ENCODE measurements around the gene KLHDC1. TPM values are rescaled to one million over a fixed set of nuclear protein-coding genes. Genes with fewer than 3 reads are reported as not detected.
"Not testable (repeated sequence)": the region's sequence is repeated elsewhere in the genome, so short reads cannot be mapped to it uniquely, and the experiment has no call there.

The KLHDC1 gene
- total and polyA plus RNA-seq, 2 experiments from 2014 or later = 4.1 to 5.0 TPM

- in situ Hi-C loops (cut with MboI) = no loop called here
- Histone ChIP-seq H3K9ac (no peak overlapping the region), H3K9me3 (ENCODE audit: low read depth) (no peaks in the 10 kb centered on the region), H3K36me3 (ENCODE audit: low read depth) (no peaks in the 10 kb centered on the region), H3K4me1 (ENCODE audit: insufficient read depth) (peaks cover 14% of the 10 kb centered on the region; the same call in 1 of the 2 replicates), H3K4me3 (no peak overlapping the region), H4K20me1 (ENCODE audit: insufficient read depth) (no peaks in the 10 kb centered on the region), H3K27me3 (replicated peaks; ENCODE audit: insufficient read depth) (no peaks in the 10 kb centered on the region), H3K9me2 (ENCODE audit: insufficient read depth) (no peaks in the 10 kb centered on the region), H3K27ac (no peak overlapping the region), H3K79me2 (ENCODE audit: insufficient read depth) (peaks cover 14% of the 10 kb centered on the region), H3K4me2 (ENCODE audit: unreplicated experiment) (no peak overlapping the region), H3F3A (ENCODE audit: insufficient read depth) (peaks cover 18% of the 10 kb centered on the region), H2AFZ (peak overlapping the region; percentile 92; the same call in 1 of the 2 replicates)
- 66 to 68% methylated on average over 4 of the region's 4 CpGs for WGBS, 2 experiments (ENCODE audit: low coverage in 1 of 2, low lambda C conversion rate in 2 of 2, missing lambda C conversion rate in 2 of 2)
- no peak for TF ChIP-seq EZH2 (IDR thresholded peaks at IDR 0.05; ENCODE audit: insufficient read depth, poor library complexity, severe bottlenecking)
- TF ChIP-seq EZH2phosphoT487 (IDR thresholded peaks at IDR 0.05; ENCODE audit: insufficient read depth, low read depth) = no peak
- DNase-seq = no peak
Observed at GRCh38 chr14:49691031-49691430, 1.9 kb upstream of the KLHDC1 start.

GRCh38 chr14:49692193-49692757 is 645 bp upstream of the KLHDC1 start:
- H3K27ac ChIP-seq = peak overlapping the region; percentile 85
- H3F3A ChIP-seq (ENCODE audit: insufficient read depth) = peaks cover 18% of the 10 kb centered on the region
- H3K4me3 ChIP-seq = peak overlapping the region; percentile 81
- peak overlapping the region; percentile 92 for H2AFZ ChIP-seq
- no peaks in the 10 kb centered on the region for H3K9me2 ChIP-seq (ENCODE audit: insufficient read depth)
- in situ Hi-C loops (cut with MboI) = no loop called here
- TF ChIP-seq EZH2phosphoT487 (IDR thresholded peaks at IDR 0.05; ENCODE audit: insufficient read depth, low read depth) = no peak
- TF ChIP-seq EZH2 (IDR thresholded peaks at IDR 0.05; ENCODE audit: insufficient read depth, poor library complexity, severe bottlenecking) = no peak
- peak overlapping the region; percentile 87 for H3K4me2 ChIP-seq (ENCODE audit: unreplicated experiment)
- H3K9ac ChIP-seq = peak overlapping the region; percentile 87
- WGBS, 2 experiments (ENCODE audit: low coverage in 1 of 2, low lambda C conversion rate in 2 of 2, missing lambda C conversion rate in 2 of 2) = 31 to 35% methylated on average over 6 of the region's 6 CpGs
- peaks cover 14% of the 10 kb centered on the region for H3K79me2 ChIP-seq (ENCODE audit: insufficient read depth)
- no peaks in the 10 kb centered on the region for H4K20me1 ChIP-seq (ENCODE audit: insufficient read depth)
- peaks cover 14% of the 10 kb centered on the region; the same call in 1 of the 2 replicates for H3K4me1 ChIP-seq (ENCODE audit: insufficient read depth)
- H3K36me3 ChIP-seq (ENCODE audit: low read depth) = no peaks in the 10 kb centered on the region
- no peaks in the 10 kb centered on the region for H3K9me3 ChIP-seq (ENCODE audit: low read depth)
- no peaks in the 10 kb centered on the region for H3K27me3 ChIP-seq (replicated peaks; ENCODE audit: insufficient read depth)
- peak; percentile 32 for DNase-seq

- H3K9me2 ChIP-seq (ENCODE audit: insufficient read depth); DNase-seq; H4K20me1 ChIP-seq (ENCODE audit: insufficient read depth); in situ Hi-C loops (cut with MboI); H3K9me3 ChIP-seq (ENCODE audit: low read depth); H3K36me3 ChIP-seq (ENCODE audit: low read depth); H3K27me3 ChIP-seq (replicated peaks; ENCODE audit: insufficient read depth); H3K79me2 ChIP-seq (ENCODE audit: insufficient read depth): not testable (repeated sequence)
- H3K4me3 ChIP-seq = peak overlapping the region; percentile 81
- WGBS, 2 experiments (ENCODE audit: low coverage in 1 of 2, low lambda C conversion rate in 2 of 2, missing lambda C conversion rate in 2 of 2) = 7 to 12% methylated on average over 8 to 13 of the region's 13 CpGs
- peak overlapping the region; percentile 92 for H2AFZ ChIP-seq
- peaks cover 18% of the 10 kb centered on the region for H3F3A ChIP-seq (ENCODE audit: insufficient read depth)
- H3K4me2 ChIP-seq (ENCODE audit: unreplicated experiment) = peak overlapping the region; percentile 87
- peaks cover 14% of the 10 kb centered on the region; the same call in 1 of the 2 replicates for H3K4me1 ChIP-seq (ENCODE audit: insufficient read depth)
- H3K27ac ChIP-seq = peak overlapping the region; percentile 85
- H3K9ac ChIP-seq = peak overlapping the region; percentile 87
Observed at GRCh38 chr14:49693735-49694124, 810 bp downstream of the KLHDC1 start.

DNA sequence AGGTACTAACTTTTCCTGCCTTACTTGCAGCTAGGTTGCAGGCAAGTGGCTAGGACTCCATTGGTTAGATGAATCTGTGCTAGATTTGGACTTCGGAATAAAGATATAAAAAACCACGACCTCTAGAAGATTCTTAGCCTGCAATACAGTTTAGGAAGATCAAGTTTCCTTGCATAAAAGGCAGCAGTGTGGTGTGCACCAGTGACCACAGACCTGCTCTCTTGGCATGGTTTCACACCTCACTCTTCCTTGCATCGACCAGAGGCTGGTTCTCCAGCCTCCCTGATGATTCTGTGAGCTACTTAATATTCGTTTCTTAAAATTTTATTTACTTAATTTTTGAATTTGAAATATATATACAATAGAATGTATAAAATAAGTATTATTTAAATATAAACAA is 9.8 kb downstream of the KLHDC1 start:
- Histone ChIP-seq H3F3A (ENCODE audit: insufficient read depth) (no peaks in the 10 kb centered on the region), H4K20me1 (ENCODE audit: insufficient read depth) (no peaks in the 10 kb centered on the region), H2AFZ (no peak overlapping the region), H3K4me1 (ENCODE audit: insufficient read depth) (no peaks in the 10 kb centered on the region), H3K36me3 (ENCODE audit: low read depth) (no peaks in the 10 kb centered on the region), H3K27me3 (replicated peaks; ENCODE audit: insufficient read depth) (no peaks in the 10 kb centered on the region), H3K9me3 (ENCODE audit: low read depth) (no peaks in the 10 kb centered on the region), H3K79me2 (ENCODE audit: insufficient read depth) (no peaks in the 10 kb centered on the region), H3K4me3 (no peak overlapping the region), H3K27ac (no peak overlapping the region), H3K4me2 (ENCODE audit: unreplicated experiment) (no peak overlapping the region), H3K9me2 (ENCODE audit: insufficient read depth) (no peaks in the 10 kb centered on the region), H3K9ac (no peak overlapping the region)
- no peak for DNase-seq
- in situ Hi-C loops (cut with MboI) = no loop called here
- WGBS, 2 experiments (ENCODE audit: low coverage in 1 of 2, low lambda C conversion rate in 2 of 2, missing lambda C conversion rate in 2 of 2) = 75 to 79% methylated on average over 4 of the region's 4 CpGs
- TF ChIP-seq EZH2 (IDR thresholded peaks at IDR 0.05; ENCODE audit: insufficient read depth, poor library complexity, severe bottlenecking) (no peak), EZH2phosphoT487 (IDR thresholded peaks at IDR 0.05; ENCODE audit: insufficient read depth, low read depth) (no peak)

DNA sequence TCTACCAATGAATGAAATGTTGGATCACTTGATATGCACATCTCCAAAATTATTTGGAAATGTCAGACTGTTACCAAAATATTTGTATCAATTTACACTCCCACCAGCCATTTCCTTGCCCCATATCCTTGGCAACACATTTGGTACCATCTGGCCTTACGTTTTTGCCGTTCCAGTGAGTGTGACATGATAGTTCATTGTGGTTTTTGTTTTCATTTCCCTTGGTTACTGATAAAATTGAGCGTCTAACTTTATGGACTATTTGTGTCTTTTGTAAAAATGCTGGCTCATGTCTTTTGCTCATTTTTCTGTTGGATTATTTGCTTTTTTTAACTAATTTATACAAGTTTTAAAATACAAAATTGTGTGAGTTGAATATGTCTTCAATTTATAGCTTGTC is 11.0 kb downstream of the KLHDC1 start:
- TF ChIP-seq EZH2 (IDR thresholded peaks at IDR 0.05; ENCODE audit: insufficient read depth, poor library complexity, severe bottlenecking) (no peak), EZH2phosphoT487 (IDR thresholded peaks at IDR 0.05; ENCODE audit: insufficient read depth, low read depth) (no peak)
- no peak for DNase-seq
- Histone ChIP-seq H3K4me1 (ENCODE audit: insufficient read depth) (no peaks in the 10 kb centered on the region), H2AFZ (no peak overlapping the region), H3K9me3 (ENCODE audit: low read depth) (no peaks in the 10 kb centered on the region), H3K9me2 (ENCODE audit: insufficient read depth) (no peaks in the 10 kb centered on the region), H3K27me3 (replicated peaks; ENCODE audit: insufficient read depth) (no peaks in the 10 kb centered on the region), H3K27ac (no peak overlapping the region), H3K36me3 (ENCODE audit: low read depth) (no peaks in the 10 kb centered on the region), H3F3A (ENCODE audit: insufficient read depth) (no peaks in the 10 kb centered on the region), H3K4me2 (ENCODE audit: unreplicated experiment) (no peak overlapping the region), H4K20me1 (ENCODE audit: insufficient read depth) (no peaks in the 10 kb centered on the region), H3K79me2 (ENCODE audit: insufficient read depth) (no peaks in the 10 kb centered on the region), H3K9ac (no peak overlapping the region), H3K4me3 (no peak overlapping the region)
- in situ Hi-C loops (cut with MboI) = no loop called here
- 92% methylated on average over 3 of the region's 3 CpGs for WGBS, 2 experiments (ENCODE audit: low coverage in 1 of 2, low lambda C conversion rate in 2 of 2, missing lambda C conversion rate in 2 of 2)

DNA sequence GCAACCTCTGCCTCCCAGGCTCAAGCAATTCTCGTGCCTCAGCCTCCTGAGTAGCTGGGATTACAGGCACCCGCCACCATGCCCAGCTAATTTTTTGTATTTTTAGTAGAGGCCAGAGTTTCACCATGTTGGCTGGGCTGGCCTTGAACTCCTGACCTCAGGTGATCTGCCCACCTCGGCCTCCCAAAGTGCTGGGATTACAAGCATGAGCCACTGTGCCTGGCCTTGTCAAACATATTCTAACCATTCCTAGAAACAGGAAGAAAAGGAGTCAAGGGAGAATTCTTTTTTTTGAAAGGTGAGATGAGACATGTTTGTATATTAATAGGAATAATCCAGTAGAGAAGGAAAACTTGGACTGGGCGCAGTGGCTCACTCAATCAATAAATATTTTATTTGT is 11.6 kb downstream of the KLHDC1 start:
- H3K79me2 ChIP-seq (ENCODE audit: insufficient read depth); DNase-seq; H3K9me3 ChIP-seq (ENCODE audit: low read depth); in situ Hi-C loops (cut with MboI); H3F3A ChIP-seq (ENCODE audit: insufficient read depth); H3K4me1 ChIP-seq (ENCODE audit: insufficient read depth); H3K27me3 ChIP-seq (replicated peaks; ENCODE audit: insufficient read depth); H4K20me1 ChIP-seq (ENCODE audit: insufficient read depth); H3K36me3 ChIP-seq (ENCODE audit: low read depth); H3K4me3 ChIP-seq; H2AFZ ChIP-seq; H3K9me2 ChIP-seq (ENCODE audit: insufficient read depth); H3K4me2 ChIP-seq (ENCODE audit: unreplicated experiment); H3K27ac ChIP-seq; H3K9ac ChIP-seq: not testable (repeated sequence)
- WGBS, 2 experiments (ENCODE audit: low coverage in 1 of 2, low lambda C conversion rate in 2 of 2, missing lambda C conversion rate in 2 of 2) = 94 to 97% methylated on average over 4 of the region's 4 CpGs

DNA sequence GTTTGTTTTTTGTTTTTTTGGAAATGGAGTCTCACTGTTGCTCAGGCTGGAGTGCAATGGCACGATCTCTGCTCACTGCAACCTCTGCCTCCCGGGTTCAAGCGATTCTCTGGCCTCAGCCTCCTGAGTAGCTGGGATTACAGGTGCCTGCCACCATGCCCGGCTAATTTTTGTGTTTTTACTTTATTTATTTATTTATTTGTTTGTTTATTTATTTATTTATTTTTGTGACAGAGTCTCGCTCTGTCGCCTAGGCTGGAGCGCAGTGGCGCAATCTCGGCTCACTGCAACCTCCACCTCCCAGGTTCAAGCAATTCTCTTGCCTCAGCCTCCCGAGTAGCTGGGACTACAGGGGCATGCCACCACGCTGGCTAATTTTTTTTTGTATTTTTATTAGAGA is 18.1 kb downstream of the KLHDC1 start:
- H3K27ac ChIP-seq; H3K79me2 ChIP-seq (ENCODE audit: insufficient read depth); H4K20me1 ChIP-seq (ENCODE audit: insufficient read depth); H2AFZ ChIP-seq; H3K4me3 ChIP-seq; H3K4me2 ChIP-seq (ENCODE audit: unreplicated experiment); DNase-seq; H3K4me1 ChIP-seq (ENCODE audit: insufficient read depth); H3K27me3 ChIP-seq (replicated peaks; ENCODE audit: insufficient read depth); in situ Hi-C loops (cut with MboI); H3K9ac ChIP-seq; H3K9me2 ChIP-seq (ENCODE audit: insufficient read depth); H3K9me3 ChIP-seq (ENCODE audit: low read depth); H3K36me3 ChIP-seq (ENCODE audit: low read depth); H3F3A ChIP-seq (ENCODE audit: insufficient read depth): not testable (repeated sequence)
- 96 to 97% methylated on average over 11 of the region's 11 CpGs for WGBS, 2 experiments (ENCODE audit: low coverage in 1 of 2, low lambda C conversion rate in 2 of 2, missing lambda C conversion rate in 2 of 2)

Data from GM23248 (cell line).